GM19467 (cell line): ENCODE results near the gene RTTN.

Experiments
- ATAC-seq: cut with Tn5 transposase; IDR thresholded peaks from one replicate; pipeline ENCODE4 v1.9.1; 2021; ENCODE audit warnings: mild to moderate bottlenecking, moderate library complexity; ENCODE audit not compliant: unreplicated experiment

RTTN gene

DNA sequence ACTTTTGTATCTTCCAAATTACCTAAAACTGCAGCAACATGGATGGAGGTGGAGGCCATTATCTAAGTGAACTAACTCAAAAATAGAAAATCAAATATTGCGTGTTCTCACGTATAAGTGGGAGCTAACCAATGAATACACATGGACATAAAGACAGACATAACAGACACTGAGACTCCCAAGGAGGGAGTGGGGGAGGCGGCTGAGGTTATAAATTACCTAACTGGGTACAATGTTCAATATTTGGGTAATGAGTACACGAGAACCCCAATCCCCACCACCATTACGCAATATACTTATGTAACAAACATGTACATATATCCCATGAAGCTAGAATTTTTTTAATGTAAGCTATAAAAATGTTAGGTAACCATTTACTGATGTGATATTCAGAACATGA is 119.8 kb downstream of the RTTN start:
- no peak for ATAC-seq

GRCh38 chr18:70082430-70082829 is 123.1 kb downstream of the RTTN start:
- no peak for ATAC-seq

- ATAC-seq, result no peak
Observed at GRCh38 chr18:70078106-70078505, 127.4 kb downstream of the RTTN start.

DNA sequence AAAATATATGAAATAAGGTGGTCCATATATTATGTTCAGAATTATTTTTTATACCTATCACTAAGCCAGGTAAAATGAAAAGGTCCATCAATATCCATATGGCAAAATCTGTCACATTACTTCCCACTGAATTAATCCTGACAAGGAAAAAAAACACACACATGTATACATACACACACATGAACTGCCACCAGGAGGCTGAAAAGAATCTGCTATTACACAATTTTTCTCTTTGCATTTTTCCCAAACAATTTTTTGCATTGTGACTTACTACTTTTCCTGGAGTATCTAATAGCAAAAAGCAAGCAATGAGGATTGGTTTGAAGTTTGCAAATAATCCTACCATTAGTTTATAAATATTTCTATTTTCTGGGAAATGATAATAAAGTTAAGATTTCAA is 129.6 kb downstream of the RTTN start:
- no peak for ATAC-seq

DNA sequence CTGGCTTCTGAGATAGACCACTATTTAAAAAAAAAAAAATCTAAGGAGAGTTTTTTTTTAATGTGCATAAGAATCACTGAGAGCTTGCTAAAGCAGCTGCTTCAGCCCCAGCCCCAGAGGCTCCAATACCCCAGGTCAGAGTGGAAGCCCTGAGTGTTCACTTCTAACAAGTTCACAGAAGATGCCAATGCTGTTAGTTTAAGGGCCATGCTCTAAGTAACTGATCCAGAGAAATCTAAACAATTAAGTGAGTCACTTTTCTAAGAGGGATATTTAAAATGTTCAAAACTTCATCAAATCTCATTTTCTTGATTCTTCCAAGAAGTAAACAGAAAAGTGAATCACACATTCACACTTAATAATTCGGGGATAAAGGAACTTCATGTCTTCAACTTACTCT is 131.4 kb downstream of the RTTN start:
- no peak for ATAC-seq

DNA sequence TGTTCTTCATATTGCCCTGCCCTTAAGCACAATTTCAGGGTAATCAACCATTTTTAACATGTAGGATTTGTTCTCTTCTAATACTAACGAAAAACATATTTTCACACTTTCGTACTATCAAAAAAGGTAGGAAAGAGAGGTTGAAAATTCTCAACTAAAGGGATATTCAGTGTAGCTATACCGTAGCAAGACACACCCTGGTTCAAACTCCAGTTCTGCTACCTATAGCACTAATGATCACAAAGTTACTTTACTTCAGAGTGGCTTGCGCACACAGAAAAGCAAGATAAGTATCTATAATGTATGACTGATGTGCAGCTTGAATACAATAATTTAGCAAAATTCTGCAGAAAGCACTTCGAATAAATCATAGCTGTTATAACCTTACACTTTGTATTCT is 132.1 kb downstream of the RTTN start:
- no peak for ATAC-seq

- ATAC-seq, result no peak
Observed at GRCh38 chr18:70072678-70073077, 132.8 kb downstream of the RTTN start.

- no peak for ATAC-seq
Observed at GRCh38 chr18:70069965-70070364, 135.5 kb downstream of the RTTN start.

- no peak for ATAC-seq
Observed at GRCh38 chr18:70069382-70069781, 136.1 kb downstream of the RTTN start.

GRCh38 chr18:70068981-70069380 is 136.5 kb downstream of the RTTN start:
- peak; percentile 59 for ATAC-seq

GRCh38 chr18:70059684-70060083 is 145.8 kb downstream of the RTTN start:
- ATAC-seq, result no peak

- ATAC-seq, result peak; percentile 98
Observed at GRCh38 chr18:70058916-70059315, 146.6 kb downstream of the RTTN start.

DNA sequence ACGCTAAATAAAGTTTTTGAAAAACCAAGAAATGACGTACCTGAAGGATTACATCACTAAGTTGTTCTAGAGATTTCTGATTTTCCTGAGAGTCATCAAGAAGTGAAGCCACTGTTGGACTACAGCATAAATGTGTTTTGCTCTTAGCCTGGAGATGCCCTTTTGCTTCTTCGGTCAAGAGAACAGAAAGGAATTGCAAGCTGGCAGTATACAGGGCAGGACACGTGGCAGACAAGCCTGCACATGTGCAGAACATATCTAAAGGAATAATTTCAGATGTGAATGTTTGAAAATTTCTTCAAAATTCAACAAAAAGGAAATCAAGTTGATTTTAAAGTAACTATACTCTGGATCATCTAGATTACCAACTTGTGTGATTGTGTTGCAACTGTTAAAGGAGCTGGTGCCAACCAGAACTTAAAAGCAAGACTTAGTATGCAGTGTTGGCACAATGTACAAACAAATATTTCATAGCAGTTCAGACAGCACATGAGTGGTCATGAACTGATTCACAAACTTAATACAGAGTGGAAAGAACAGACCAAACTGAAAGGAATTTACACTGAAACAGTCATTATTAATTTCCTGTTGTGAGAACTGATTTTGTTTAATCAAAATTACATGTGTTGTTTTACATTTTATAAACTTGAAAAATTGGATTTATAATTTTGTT is 157.4 kb downstream of the RTTN start:
- ATAC-seq, result no peak

- ATAC-seq, result no peak
Observed at GRCh38 chr18:70046796-70047195, 158.7 kb downstream of the RTTN start.

DNA sequence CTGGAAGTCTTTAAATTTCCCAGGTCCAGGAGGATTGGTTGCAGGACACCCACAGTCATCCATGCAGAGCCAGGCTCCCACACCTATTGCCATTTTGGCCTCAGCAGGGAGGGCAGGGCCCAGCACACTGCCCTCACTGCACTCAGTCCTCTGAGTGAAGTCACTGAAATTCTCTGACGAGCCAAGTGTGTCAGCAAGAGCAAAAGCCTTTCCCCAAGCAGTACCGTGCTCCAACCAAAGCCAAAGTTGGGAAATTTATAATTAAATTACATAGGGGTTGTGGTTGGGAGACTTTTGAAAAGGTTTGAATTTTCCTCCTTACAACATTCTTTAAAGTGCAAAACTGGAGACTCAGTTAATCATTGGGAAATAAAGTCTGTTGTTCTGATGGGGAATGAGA is 159.3 kb downstream of the RTTN start:
- no peak for ATAC-seq

- no peak for ATAC-seq
Observed at GRCh38 chr18:70044632-70045031, 160.9 kb downstream of the RTTN start.

DNA sequence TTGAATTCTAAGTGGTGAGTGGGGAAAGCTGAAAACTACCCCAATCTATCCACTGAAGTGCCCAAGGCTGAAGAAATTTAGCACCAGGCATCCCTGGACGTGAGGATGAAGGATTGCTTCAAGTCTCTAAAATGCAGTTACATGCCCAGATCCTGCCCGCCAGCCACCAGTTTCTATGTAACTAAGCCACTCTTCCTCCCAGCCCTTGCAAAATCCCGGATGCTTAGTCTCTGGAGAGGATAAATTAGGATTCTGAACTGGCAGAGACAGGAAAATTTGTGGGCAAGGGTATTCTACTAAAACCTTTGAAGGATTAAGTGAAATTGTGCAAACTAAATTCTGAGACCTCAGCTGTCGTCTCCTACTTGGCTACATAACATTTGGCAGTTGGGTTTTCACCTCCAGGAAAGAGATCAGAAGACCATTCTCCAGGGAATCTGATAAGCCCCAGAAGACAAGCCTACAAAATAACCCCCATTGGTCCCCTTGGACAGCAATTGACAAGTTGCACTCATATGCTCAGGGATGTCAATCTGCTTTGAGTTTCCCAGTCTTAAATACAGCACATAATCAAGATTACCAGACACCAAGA is 163.9 kb downstream of the RTTN start:
- no peak for ATAC-seq

DNA sequence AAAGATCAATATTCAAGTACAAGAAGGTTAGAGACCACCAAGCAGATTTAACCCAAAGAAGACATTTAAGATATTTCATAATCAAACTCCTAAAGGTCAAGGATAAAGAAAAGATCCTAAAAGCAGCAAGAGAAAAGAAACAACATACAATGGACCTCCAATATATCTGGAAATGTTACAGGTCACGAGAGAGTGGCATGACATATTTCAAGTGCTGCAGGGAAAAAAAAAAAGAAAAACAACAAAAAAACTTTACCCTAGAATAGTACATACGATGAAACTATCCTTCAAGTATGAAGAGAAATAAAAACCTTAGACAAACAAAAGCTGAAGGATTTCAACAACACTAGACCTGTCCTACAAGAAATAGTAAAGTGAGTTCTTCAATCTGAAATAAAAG is 166.3 kb downstream of the RTTN start:
- no peak for ATAC-seq

GRCh38 chr18:70037431-70038061 is 167.9 kb downstream of the RTTN start:
- ATAC-seq, result no peak

GRCh38 chr18:70036771-70037347 is 168.6 kb downstream of the RTTN start:
- peak; percentile 99 for ATAC-seq

- no peak for ATAC-seq
Observed at GRCh38 chr18:70036168-70036567, 169.3 kb downstream of the RTTN start.

- ATAC-seq, result no peak
Observed at GRCh38 chr18:70031221-70031620, 174.3 kb downstream of the RTTN start.
